ENCODE data around the gene ZFAND3.

ZFAND3 gene

GRCh38 chr6:37862430-37862829, 42.9 kb downstream of the ZFAND3 start:
- TF ChIP-seq, protein P1, sequence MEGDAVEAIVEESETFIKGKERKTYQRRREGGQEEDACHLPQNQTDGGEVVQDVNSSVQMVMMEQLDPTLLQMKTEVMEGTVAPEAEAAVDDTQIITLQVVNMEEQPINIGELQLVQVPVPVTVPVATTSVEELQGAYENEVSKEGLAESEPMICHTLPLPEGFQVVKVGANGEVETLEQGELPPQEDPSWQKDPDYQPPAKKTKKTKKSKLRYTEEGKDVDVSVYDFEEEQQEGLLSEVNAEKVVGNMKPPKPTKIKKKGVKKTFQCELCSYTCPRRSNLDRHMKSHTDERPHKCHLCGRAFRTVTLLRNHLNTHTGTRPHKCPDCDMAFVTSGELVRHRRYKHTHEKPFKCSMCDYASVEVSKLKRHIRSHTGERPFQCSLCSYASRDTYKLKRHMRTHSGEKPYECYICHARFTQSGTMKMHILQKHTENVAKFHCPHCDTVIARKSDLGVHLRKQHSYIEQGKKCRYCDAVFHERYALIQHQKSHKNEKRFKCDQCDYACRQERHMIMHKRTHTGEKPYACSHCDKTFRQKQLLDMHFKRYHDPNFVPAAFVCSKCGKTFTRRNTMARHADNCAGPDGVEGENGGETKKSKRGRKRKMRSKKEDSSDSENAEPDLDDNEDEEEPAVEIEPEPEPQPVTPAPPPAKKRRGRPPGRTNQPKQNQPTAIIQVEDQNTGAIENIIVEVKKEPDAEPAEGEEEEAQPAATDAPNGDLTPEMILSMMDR (IDR thresholded peaks at IDR 0.05; ENCODE audit: borderline replicate concordance, insufficient read depth, low read depth, low read length) = no peak
- H3K4me3 ChIP-seq (ENCODE audit: low read depth, low read length) = no peak overlapping the region

DNA sequence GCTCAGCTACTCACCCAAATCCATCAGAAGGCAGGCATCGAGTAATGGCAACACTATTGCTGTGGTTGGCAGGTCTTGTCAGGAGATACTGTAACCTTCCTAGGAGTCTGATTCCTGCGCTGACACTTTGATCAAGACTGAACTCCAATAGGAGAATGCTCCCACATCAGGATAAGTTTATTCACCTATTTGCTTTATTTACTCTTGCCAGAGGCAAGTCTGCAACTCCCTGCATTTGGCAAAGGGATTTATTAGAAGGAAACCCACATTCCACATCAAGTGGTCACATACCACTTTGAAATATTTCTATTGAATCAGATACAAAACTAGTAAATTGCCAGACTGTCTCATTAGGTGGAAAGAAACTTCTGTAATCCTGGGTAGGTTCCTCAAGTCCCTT, 43.5 kb downstream of the ZFAND3 start:
- TF ChIP-seq, protein P1 (IDR thresholded peaks at IDR 0.05; ENCODE audit: borderline replicate concordance, insufficient read depth, low read depth, low read length) = no peak
- no peak overlapping the region for H3K4me3 ChIP-seq (ENCODE audit: low read depth, low read length)

DNA sequence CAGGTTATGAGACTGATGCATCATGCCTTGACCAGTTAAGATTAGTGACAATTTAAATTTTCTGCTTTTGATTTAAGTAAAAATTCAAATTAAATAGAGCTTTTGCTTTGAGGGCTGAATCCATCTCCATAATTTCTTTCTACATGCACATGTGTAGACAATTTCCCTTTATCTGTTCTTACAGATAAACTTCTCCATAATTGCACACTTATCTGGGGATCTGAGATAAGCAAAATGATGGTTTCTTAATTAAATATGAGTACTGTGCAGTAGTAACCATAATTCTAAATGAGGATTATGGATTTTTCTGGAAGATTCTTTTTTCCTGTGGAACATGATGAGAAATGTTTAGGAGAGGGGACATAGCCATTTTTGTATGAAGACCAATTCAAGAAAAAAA, 44.7 kb downstream of the ZFAND3 start:
- TF ChIP-seq, protein P1 (IDR thresholded peaks at IDR 0.05; ENCODE audit: borderline replicate concordance, insufficient read depth, low read depth, low read length) = no peak
- no peak overlapping the region for H3K4me3 ChIP-seq (ENCODE audit: low read depth, low read length)

GRCh38 chr6:37865504-37865903, 46.0 kb downstream of the ZFAND3 start:
- TF ChIP-seq, protein P1 (IDR thresholded peaks at IDR 0.05; ENCODE audit: borderline replicate concordance, insufficient read depth, low read depth, low read length) = no peak

DNA sequence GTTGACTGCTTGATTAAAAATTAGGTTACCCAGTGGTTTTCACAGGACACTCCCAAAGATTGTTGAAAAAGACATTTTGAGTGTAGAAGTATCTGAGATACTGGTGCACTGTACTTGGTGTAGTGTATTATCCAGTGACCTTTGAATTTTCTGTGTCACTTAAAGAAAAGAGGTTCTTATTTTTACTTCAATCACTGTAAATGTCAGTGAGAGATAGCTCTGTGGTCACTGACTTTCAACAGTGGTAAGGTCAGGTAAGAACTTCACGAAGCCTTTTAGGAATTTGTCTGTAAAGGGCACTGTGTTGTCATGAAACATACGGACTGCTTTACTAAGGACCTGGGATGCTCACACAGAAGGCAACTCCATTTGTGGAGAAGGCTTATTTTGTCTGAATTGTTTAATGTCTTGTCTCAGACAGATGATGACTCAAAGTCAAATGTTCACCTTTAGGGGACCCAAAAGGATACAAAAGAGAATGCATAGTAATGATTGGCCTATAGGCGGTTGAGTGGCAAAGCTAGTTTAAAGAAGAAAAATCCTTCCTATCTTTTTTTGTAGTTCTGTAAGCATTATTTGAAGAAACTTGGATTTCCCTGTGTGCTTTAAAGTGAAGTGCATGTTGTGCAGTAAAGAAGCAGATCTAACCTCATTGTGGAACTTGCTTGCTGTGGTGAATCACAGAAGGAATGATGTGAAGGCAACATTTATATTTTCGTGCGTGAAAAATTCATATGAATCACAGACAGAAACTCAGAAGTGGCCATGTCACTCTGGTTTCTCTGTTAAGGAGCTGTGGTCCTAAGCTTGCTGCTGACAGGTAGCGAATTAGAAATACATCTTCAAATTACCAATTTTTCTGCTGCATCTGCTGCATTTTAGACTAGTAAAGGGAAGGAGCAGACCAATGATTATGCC, 47.3 kb downstream of the ZFAND3 start:
- TF ChIP-seq, protein P1 (IDR thresholded peaks at IDR 0.05; ENCODE audit: borderline replicate concordance, insufficient read depth, low read depth, low read length) = no peak
- H3K4me3 ChIP-seq (ENCODE audit: low read depth, low read length) = no peak overlapping the region

More at GRCh38 chr6:37865504-37865903, 46.0 kb downstream of the ZFAND3 start:
- H3K4me3 ChIP-seq (ENCODE audit: low read depth, low read length) = no peak overlapping the region

- TF ChIP-seq, protein P1 (IDR thresholded peaks at IDR 0.05; ENCODE audit: borderline replicate concordance, insufficient read depth, low read depth, low read length) = no peak
- H3K4me3 ChIP-seq (ENCODE audit: low read depth, low read length) = no peak overlapping the region
These were observed 48.4 kb downstream of the ZFAND3 start for GRCh38 chr6:37867756-37868446.
